ENCODE results near the gene BBS9. TPM values are rescaled to one million over a fixed set of nuclear protein-coding genes. Genes with fewer than 3 reads are reported as not detected.

Gene BBS9
- total RNA-seq, 1 experiment from 2014 or later = 9.4 TPM

- intact Hi-C loops (cut with micrococcal nuclease; ENCODE audit: unreplicated experiment) = no loop called here
- Mint-ChIP-seq H3K4me3 (ENCODE audit: low read depth, unreplicated experiment) (no peak overlapping the region), H3K36me3 (ENCODE audit: insufficient read depth, unreplicated experiment) (no peaks in the 10 kb centered on the region), H3K4me1 (ENCODE audit: low read depth, unreplicated experiment) (no peaks in the 10 kb centered on the region), H3K27ac (ENCODE audit: unreplicated experiment) (no peak overlapping the region), H3K9me3 (ENCODE audit: low read depth, unreplicated experiment) (no peaks in the 10 kb centered on the region), H3K27me3 (ENCODE audit: unreplicated experiment) (no peaks in the 10 kb centered on the region)
- no TSS peak for BruUV-seq (replicated peaks)
- no peak for TF ChIP-seq CTCF (IDR thresholded peaks at IDR 0.05; ENCODE audit: unreplicated experiment)
- CTCF ChIA-PET = interaction anchor here (0.6 kb wide), 1 partner anchor 255 kb away, joined by 3 read pairs; no protein-coding TSS in a partner anchor
- DNase-seq = no peak
Observed at GRCh38 chr7:33444511-33444910, 315.1 kb downstream of the BBS9 start.

GRCh38 chr7:33446551-33446950 is 317.2 kb downstream of the BBS9 start:
- intact Hi-C loops (cut with micrococcal nuclease; ENCODE audit: unreplicated experiment) = no loop called here
- H3K36me3 Mint-ChIP-seq (ENCODE audit: insufficient read depth, unreplicated experiment) = no peaks in the 10 kb centered on the region
- no peaks in the 10 kb centered on the region for H3K27me3 Mint-ChIP-seq (ENCODE audit: unreplicated experiment)
- CTCF ChIA-PET = no interaction called here
- BruUV-seq (replicated peaks) = no TSS peak
- TF ChIP-seq CTCF (IDR thresholded peaks at IDR 0.05; ENCODE audit: unreplicated experiment) = no peak
- no peak overlapping the region for H3K4me3 Mint-ChIP-seq (ENCODE audit: low read depth, unreplicated experiment)
- no peaks in the 10 kb centered on the region for H3K4me1 Mint-ChIP-seq (ENCODE audit: low read depth, unreplicated experiment)
- no peak for DNase-seq
- H3K9me3 Mint-ChIP-seq (ENCODE audit: low read depth, unreplicated experiment) = peaks cover 3% of the 10 kb centered on the region
- no peak overlapping the region for H3K27ac Mint-ChIP-seq (ENCODE audit: unreplicated experiment)

GRCh38 chr7:33448035-33448434 is 318.7 kb downstream of the BBS9 start:
- intact Hi-C loops (cut with micrococcal nuclease; ENCODE audit: unreplicated experiment) = no loop called here
- BruUV-seq (replicated peaks) = no TSS peak
- Mint-ChIP-seq H3K27me3 (ENCODE audit: unreplicated experiment) (no peaks in the 10 kb centered on the region), H3K4me1 (ENCODE audit: low read depth, unreplicated experiment) (no peaks in the 10 kb centered on the region), H3K36me3 (ENCODE audit: insufficient read depth, unreplicated experiment) (no peaks in the 10 kb centered on the region), H3K4me3 (ENCODE audit: low read depth, unreplicated experiment) (no peak overlapping the region), H3K27ac (ENCODE audit: unreplicated experiment) (no peak overlapping the region), H3K9me3 (ENCODE audit: low read depth, unreplicated experiment) (peaks cover 3% of the 10 kb centered on the region)
- no peak for DNase-seq
- TF ChIP-seq CTCF (IDR thresholded peaks at IDR 0.05; ENCODE audit: unreplicated experiment) = no peak
- CTCF ChIA-PET = no interaction called here

GRCh38 chr7:33449847-33450246 is 320.5 kb downstream of the BBS9 start:
- no peak for TF ChIP-seq CTCF (IDR thresholded peaks at IDR 0.05; ENCODE audit: unreplicated experiment)
- Mint-ChIP-seq H3K4me1 (ENCODE audit: low read depth, unreplicated experiment) (no peaks in the 10 kb centered on the region), H3K36me3 (ENCODE audit: insufficient read depth, unreplicated experiment) (no peaks in the 10 kb centered on the region), H3K27me3 (ENCODE audit: unreplicated experiment) (no peaks in the 10 kb centered on the region), H3K27ac (ENCODE audit: unreplicated experiment) (no peak overlapping the region), H3K4me3 (ENCODE audit: low read depth, unreplicated experiment) (no peak overlapping the region), H3K9me3 (ENCODE audit: low read depth, unreplicated experiment) (peaks cover 3% of the 10 kb centered on the region)
- CTCF ChIA-PET = no interaction called here
- intact Hi-C loops (cut with micrococcal nuclease; ENCODE audit: unreplicated experiment) = no loop called here
- no peak for DNase-seq
- no TSS peak for BruUV-seq (replicated peaks)

All from Calu3 (cell line).